ELR (cell line): ENCODE results near the gene RMI2.

Experiments
- DNase-seq: peaks from one replicate; pipeline ENCODE4 v3.0.0-alpha.2; 2015; ENCODE audit warnings: low read depth

RMI2 gene

DNA sequence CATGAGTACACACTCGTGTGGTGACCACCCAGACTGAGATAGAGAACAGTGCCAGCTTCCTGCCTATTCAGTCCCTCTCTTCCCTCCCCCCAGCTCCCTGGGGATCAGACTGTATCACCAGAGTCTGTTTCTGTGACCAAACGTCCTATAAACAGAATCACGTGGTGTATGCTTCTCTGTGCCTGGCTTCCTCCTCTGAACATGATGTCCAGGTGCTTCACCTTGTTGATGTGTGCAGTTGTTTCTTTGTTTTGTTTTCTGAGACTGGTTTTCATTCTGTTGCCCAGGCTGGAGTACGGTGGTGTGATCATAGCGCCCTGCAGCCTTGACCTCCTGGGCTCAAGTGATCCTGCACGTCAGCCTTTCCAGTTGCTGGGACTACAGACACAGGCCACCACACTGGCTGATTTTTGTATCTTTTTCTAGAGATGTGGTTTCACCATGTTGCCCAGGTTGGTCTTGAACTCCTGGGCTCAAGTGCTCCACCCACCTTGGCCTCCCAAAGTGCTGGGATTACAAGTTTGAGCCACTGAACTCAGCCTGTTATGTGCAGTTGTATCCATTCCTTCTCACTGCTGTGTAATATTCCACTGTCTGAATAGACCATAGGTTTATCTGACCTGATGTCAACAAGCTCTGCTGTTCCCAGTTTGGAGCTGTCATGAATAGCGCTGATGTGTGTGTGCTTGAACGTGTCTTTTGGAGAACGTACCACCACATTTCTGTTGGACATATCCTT lies 35.2 kb upstream of the RMI2 start:
- DNase-seq, result no peak

DNA sequence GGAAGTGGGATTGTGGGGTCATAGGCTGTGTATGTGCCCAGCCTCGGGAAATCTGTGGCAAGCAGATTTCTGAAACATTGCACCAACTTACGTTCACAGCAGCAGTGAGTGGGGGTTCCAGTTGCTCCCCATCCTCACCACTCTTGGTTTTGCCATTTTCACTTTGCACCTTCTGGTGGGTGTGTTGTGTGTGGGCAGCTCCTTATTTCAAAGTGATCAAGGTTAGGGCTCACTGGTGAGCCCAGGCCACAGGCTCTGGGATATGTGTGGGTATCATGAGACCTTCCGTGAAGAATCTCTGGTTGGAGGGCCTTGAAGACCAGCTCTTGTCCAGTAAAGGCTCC lies 34.7 kb upstream of the RMI2 start:
- no peak for DNase-seq

DNA sequence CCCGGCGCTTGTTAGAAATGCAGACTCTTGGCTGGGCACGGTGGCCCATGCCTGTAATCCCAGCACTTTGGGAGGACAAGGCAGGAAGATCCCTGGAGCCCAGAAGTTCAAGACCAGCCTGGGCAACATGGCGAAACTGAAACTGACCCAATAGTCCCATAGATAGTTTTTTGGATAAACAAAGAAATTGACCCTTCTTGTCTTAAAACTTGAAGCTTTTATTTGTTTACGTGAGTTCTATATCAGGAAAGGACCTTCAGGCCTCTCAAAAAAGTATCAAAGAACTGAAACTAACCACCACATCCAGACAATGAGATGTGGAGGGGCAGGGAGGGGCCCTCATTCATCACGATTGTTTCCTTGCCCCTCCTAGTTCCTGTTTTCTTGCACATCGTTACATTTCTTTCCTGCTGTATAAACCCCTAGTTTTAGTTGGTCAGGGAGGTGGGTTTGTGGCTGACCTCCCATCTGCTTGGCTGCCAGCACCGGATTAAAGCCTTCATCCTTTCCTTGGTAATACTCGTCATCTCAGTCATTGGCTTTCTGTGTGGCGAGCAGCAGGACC lies 34.2 kb upstream of the RMI2 start:
- DNase-seq, result no peak

DNA sequence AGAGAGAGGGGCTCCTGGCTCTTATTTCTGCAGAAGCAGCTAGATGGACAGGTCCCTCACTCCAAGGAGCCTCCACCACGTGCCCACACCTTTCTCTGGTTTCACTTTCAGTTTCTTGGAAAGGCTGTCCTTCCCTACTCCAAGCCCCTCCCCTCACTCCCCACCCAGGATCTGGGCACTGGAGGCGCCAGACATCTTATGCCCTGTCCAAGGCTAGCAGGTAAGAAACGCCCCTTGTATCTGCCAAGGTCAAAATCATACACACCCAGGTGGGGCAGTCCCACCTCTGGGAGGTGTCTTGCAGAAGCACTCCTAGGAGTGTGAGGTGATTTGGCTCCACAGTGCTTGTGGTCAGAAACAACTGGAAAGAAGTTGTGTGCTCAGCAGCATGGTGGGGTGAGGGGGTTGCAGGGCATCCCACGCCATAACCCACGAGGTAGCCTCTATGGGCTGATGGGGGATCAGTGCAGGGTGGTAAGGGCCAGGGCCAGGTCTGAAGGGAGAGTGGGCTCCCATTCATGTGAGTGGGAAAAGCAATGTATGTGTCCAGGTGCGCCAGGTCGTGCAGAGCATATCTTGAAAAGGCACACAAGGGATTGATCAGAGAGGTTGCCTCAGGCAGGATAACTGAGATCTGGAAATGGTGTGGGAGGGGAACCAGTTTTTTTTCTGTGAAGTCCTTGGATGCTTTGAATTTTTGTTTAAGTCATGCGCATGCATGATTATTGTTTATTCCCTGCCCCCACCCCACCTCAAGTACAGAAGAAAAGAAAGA lies 32.4 kb upstream of the RMI2 start:
- DNase-seq, result peak; percentile 46

DNA sequence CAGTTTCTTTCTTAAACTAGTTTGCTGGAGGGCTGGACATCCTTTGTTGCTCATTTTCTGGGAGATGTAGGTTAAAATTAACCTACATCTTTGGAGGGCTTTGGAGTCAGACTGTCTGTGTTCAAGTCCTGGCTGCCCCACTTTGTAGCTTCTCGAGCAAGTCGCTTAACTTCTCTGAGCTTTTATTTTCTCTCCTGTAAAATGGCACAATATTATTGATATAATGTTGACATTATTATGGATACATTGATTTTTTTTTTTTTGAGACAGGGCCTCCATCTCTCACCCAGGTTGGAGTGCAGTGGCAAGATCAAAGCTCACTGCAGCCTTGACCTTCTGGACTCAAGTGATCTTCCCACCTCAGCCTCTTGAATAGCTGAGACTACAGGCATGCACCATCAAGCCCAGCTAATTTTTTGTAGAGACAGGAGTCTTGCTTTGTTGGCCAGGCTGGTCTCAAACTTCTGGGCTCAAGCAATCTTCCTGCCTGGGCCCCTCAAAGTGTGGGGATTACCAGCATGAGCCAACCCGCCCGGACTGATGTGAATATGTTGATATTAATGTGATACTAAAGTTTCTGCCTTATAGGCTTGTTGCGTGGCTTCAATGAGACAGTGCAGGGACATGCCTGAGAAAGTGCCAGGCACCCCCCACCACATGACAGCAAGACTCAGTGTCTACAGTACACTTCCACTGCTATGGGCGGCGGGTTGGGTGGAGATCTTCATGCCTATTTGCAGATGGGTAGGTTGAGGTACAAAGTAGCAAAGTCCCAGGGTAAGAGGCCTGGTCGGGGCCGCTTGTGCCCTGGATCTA lies 31.6 kb upstream of the RMI2 start:
- DNase-seq, result no peak

DNA sequence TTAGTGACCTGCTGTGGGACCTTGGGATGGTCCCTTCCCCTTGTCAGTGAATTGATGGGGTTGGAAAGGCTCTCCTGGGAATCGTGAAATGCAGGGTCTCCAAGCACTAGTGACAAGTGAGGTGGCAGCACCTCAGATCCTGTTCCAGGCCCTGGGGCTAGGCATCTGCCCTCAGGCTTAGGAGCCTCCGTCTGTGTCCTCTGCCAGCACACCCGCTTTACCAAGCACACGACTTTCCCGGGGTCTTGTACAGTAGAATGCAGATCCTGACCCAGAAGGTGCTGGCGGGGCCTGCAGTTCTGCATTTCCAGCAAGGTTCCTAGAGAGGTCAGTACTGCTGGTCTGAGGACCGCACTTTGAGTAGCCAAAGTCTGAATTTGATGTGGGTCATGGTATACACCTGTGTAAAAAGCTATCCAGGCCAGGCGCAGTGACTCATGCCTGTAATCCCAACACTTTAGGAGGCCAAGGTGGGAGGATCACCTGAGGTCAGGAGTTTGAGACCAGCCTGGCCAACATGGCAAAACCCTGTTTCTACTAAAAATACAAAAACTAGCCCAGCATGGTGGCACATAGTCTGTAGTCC lies 30.9 kb upstream of the RMI2 start:
- no peak for DNase-seq

DNA sequence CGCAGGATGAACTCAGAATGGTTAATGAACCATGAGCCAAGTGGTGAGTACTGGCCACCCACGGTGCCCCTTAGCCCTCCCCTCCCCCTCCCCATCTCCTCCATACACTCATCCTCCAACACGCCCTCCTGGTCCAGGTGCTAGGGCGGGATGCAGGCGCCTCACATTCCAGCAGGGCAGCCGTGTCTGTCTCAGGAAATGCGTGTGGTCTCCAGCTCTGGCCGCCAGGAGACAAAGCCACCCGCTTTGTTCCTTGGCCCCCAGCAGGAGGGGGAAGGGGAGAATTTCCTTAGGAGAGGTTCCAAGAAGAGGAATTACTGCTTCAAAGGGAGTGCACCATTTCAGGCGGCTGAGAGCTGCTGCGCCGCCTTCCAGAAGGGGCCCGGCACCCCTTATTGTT lies 29.7 kb upstream of the RMI2 start:
- DNase-seq, result peak; percentile 61

DNA sequence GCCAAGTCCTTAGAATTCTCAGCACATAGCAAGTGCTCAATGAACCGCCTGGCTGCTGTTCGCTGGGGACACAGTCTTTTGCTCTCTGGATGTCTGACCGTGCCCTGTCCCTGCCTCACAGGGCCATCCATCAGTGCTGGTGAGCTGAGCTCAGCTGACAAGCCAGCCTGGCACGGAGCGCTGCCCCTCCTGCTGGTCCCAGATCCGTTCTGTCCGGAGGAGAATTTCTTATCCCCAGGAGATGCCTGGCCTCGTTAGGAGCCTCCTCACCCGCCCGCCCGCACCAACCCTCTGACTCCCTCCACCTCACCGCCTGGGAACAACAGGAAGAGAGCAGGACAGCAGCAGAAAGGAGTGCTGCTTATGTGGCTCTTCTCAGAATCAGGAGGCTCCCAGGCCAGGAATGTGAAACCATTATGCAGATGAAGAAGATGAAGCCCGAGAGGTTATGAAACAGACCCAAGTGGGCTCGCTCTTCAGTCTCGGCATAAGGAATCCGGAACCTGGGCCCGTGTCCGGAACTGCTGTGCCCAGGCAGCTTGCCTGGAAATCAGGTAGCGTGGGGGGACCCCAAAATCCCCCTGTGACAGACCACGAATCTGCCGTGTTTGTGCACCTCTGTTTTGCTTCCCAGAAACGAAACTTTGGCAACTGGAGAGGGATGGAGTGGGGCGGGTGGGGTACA lies 28.8 kb upstream of the RMI2 start:
- DNase-seq, result no peak

DNA sequence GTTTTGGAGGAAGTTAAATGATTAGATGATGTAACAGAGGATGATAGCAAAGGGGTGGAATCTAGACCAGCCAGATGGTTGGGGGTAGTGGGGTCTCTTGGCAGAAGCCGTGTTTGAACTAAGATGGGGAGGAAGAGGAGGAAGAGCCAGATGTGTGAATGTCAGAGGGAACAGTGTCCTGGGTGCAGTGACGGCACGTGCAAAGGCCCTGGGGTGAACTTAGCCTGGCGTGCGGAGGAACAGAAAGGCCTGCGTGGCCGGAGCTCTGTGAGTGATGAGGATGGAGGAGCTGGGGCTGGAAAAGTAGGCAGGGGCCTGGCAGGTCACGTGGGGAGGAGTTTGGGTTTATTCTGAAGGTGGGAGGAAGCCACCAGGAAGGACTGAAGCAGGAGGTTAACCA lies 26.4 kb upstream of the RMI2 start:
- DNase-seq, result no peak

DNA sequence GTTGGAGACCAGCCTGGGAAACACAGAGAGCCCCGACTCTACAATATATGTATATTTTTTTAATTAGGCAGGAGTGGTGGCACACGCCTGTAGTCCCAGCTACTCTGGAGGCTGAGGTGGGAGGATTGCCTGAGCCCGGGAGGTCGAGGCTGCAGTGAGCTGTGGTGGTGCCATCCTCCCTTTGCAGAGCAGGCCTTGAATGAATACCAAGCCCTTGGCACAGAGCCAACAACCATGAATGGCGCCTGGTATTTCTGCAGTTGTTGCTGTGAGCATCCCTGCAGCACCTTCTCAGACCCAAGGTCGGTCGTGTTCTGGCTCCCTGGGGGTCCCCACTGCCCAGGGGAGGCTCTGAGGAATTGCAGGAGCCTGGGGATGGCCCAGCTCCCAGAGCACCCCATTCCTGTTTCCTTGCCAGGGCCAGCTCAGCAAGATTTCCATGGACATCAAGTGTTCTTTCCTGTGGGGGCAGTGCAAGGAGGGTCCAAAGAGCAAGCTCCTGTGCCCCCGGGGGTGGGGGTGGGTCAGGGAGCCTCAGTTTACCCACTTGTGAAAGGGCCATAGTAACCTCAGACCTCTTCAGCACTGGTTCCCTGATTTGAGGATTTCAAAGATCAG lies 25.6 kb upstream of the RMI2 start:
- DNase-seq, result no peak

DNA sequence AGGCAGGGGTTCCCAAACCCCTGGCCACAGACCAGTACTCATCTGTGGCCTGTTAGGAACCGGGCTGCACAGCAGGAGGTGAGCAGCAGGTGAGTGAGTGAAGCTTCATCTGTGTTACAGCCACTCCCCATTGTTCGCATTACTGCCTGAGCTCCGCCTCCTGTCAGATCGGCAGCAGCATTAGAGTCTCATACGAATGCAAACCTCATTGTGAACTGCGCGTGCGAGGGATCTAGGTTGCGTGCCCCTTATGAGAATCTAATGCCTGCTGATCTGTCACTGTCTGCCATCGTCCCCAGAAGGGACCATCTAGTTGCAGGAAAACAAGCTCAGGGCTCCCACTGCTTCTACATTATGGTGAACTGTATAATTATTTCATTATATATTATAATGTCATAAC lies 25.1 kb upstream of the RMI2 start:
- no peak for DNase-seq

DNA sequence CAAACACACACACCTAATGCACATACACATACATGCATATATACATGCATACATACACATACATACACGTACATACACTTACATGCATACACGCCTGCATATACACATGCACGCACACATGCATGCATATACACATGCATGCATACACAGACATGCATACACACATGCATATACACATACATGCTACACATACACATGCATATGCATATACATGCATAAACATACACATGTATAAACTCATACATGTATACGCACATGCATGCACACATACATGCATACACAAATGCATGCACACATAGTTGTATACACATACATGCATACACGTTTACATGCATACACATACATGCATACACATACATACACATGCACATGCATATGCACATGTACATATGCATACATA lies 23.6 kb upstream of the RMI2 start:
- DNase-seq, result no peak

DNA sequence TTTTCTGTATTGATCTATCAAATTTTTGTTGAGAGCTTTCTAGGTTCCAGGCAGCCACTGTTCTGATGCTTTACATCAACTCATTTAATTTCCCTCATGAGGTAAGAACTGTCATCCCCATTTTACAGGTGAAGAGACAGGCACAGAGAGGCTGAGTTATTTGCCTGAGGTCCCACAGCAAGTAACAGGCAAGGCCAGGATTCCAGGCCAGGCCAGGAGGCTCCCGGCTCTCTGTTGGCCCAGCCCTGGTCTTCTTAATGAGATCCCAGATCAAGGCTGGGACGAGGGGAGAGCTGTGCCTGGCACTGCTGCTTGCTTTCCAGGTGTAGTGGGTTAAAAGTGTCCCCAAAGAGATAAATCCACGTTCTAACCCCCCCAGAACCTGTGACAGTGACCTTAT lies 22.4 kb upstream of the RMI2 start:
- no peak for DNase-seq

DNA sequence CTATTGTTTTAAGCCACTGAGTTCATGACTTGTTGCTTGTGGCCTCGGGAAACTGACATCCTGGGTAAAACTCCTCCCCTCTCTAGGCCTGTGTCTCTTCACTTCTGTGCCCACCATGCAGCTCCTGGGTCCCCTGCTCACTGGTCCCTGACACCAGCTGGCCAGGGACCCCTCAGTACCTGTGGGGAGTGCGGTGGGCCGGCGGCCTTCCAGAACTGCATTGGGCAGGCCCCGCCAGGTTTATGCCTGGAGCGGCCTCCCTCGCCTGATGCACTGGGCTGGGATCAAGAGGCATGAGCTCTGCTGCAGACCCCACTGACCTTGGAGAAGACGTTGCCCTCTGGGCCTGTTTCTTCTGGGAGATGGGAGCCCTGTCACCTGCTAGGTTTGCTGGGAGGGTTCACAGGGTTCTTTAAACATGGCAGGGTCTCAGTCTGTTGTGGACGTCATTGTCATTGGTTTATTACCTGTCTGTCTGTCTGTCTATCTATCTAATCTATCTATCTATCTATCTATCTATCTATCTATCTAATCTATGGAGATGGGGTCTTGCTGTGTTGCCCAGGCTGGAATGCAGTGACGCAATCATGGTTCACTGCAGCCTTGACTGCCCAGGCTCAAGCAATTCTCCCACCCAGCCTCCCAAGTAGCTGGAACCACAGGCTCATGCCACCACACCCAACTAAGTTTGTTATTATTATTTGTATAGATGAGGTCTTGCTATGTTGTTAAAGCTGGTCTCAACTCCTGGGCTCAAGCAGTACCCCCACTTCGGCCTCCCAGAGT lies 21.5 kb upstream of the RMI2 start:
- DNase-seq, result no peak

DNA sequence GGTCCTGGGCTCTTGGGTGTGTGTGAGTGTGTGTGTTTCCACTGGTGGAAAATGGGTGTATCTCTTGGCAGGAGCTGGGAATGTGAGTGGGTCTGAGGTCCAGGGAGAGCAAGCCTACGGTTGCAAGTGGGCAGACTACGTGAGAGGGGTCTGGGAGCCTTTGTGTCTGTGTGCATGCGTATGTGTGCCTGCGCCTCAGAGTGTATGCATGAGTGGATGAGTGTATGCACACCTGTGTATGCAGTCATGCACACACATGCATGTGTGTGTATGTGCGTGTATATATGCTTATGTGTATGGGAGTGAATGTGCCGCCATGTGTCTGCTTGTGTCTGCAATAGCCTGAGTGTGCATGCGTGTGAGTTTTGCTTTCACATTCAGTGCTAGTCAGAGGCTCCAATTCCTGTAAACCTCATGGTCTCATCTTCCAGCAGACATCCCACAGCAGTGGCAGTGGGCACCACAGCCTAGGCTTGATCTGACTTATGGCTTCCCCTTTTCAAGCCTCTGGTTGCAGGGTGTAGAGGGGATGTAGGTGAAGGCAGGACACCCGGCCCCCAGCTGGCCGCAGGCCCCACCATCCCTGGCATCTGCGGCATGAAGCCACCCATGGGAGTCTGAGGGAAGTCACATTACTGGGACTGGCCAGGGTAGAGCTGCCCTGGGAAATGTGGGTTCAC lies 19.7 kb upstream of the RMI2 start:
- DNase-seq, result no peak

DNA sequence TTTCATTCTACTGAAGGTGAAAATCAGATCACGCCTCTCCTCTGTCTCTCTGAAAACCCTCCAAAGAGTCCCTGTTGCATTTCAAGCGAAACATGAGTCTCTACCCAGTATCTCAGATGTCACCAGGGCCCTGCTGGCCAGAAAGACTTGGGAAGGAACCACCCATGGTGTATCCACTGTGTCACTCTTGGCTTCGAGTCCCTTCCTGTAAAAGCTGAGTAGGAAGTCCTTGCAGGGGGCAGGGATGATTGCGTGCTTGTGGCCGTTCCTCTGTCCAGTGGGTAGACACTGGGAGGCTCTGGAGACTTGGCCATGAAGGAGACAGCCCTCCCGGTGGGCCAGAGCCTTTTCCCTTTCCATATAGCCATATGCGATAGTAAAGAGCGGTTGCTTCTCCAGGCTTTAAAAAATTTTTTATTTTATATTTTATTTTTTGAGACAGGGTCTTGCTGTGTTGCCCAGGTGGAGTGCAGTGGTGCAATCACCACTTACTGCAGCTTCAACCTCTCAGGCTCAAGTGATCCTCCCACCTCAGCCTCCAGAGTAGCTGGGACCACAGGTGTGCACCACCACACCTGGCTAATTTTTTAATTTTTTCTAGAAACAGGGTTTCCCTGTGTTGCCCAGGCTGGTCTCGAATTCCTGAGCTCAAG lies 19.0 kb upstream of the RMI2 start:
- DNase-seq, result no peak

DNA sequence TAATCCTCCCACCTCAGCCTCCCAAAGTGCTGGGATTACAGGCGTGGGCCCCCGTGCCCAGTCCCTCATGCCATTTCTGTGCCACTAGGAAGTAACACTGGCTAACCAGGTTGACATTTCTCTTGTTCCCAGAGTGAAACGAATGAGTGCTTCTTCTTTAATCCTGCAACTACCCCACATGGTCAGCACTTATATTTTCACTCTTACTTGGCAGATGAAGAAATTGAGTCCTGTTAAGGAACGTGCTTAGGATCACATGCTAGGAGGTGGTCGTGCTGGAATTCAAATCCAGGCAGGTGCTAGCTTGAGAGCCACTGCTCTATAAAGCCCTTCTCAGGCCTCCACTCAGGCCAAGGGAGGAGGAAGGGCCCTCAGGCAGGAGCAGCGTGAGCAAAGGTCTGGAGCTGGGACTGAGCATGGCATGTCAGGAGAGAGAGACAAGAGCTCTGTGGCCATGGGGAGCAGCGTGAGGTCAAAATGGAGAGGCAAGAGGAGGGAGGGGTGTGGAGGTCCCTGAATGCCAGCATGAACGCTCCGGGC lies 18.5 kb upstream of the RMI2 start:
- no peak for DNase-seq

DNA sequence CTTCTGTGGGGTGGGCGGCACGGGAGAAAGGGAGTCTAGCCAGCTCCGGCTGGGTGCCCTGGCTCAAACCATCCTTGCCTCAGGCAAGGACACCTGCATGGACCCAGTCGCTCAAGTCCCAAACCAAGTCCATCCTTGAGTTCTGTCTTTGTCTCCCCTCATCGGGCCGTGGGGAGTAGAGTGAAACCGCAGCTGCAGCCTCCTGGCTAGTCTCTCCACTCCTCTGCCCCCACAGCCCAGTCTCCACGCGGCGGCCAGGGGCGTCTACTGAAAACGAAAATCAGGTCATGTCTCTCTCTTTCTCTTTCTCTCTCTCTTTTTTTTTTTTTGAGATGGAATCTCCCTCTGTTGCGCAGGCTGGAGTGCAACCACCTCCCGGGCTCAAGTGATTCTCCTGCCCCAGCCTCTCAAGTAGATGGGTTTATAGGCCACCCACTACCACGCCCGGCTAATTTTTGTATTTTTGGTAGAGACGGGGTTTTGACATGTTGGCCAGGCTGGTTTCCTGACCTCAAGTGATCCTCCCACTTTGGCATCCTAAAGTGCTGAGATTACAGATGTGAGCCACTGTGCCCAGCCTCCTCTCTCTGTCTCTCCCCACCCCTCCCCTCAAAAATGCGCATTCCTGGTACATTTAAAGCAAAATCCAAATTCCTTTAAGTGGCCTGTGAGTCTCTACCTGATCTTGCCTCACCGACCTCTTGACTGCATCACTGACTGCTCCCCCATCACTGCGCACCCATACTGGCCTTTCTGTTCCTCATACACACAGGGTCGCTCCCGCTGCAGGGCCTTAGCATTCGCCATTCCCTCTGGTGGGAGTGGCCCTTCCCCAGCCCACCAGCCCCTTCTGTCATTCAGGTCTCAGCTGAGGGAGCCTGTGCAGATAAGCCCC lies 17.7 kb upstream of the RMI2 start:
- DNase-seq, result no peak
